Measurements from ENCODE around the gene SLC30A9.

The SLC30A9 gene

GRCh38 chr4:41944089-41944488 lies 46.2 kb upstream of the SLC30A9 start (continued):
- TF ChIP-seq ZNF148 (tag by site-specific recombination; IDR thresholded peaks at IDR 0.05; ENCODE audit: borderline replicate concordance): no peak

- TF ChIP-seq GLI4 (tag by site-specific recombination; IDR thresholded peaks at IDR 0.05) (no peak), ZNF416 (tag by site-specific recombination; IDR thresholded peaks at IDR 0.05) (no peak), ZBTB26 (tag by site-specific recombination; optimal IDR thresholded peaks at IDR 0.05) (no peak), ZNF404 (tag by site-specific recombination; IDR thresholded peaks at IDR 0.05) (no peak), ZNF621 (tag by site-specific recombination; IDR thresholded peaks at IDR 0.05) (no peak), SCRT1 (tag by site-specific recombination; IDR thresholded peaks at IDR 0.05; ENCODE audit: borderline replicate concordance) (no peak), ZNF791 (tag by site-specific recombination; IDR thresholded peaks at IDR 0.05) (no peak), ZNF623 (tag by site-specific recombination; IDR thresholded peaks at IDR 0.05) (no peak), AEBP2 (tag by site-specific recombination; IDR thresholded peaks at IDR 0.05; ENCODE audit: borderline replicate concordance) (no peak), ZNF311 (tag by site-specific recombination; IDR thresholded peaks at IDR 0.05; ENCODE audit: borderline replicate concordance) (no peak), ZNF571 (tag by site-specific recombination; IDR thresholded peaks at IDR 0.05) (no peak), ZNF391 (tag by site-specific recombination; IDR thresholded peaks at IDR 0.05; ENCODE audit: borderline replicate concordance, low read depth) (no peak), ZNF561 (tag by site-specific recombination; IDR thresholded peaks at IDR 0.05; ENCODE audit: borderline replicate concordance) (no peak), ZNF558 (tag by site-specific recombination; IDR thresholded peaks at IDR 0.05) (no peak), ZBTB49 (tag by site-specific recombination; IDR thresholded peaks at IDR 0.05; ENCODE audit: low read depth) (no peak), ZBTB20 (tag by site-specific recombination; IDR thresholded peaks at IDR 0.05) (no peak), TSHZ1 (tag by site-specific recombination; IDR thresholded peaks at IDR 0.05; ENCODE audit: borderline replicate concordance) (no peak)
- H3K27ac ChIP-seq (ENCODE audit: extremely low read depth, low read depth, low read length): no peak overlapping the region
- H3K36me3 ChIP-seq (ENCODE audit: control insufficient read depth in 2 of 2, insufficient read depth in 1 of 2, low read length in 2 of 2): peaks cover 21 to 76% of the 10 kb centered on the region in 2 experiments
- CTCF ChIA-PET: interaction anchor here (0.7 kb wide), 1 partner anchor 356 kb away, joined by 3 read pairs; no protein-coding TSS in a partner anchor
- H3K9me3 ChIP-seq (ENCODE audit: control insufficient read depth, insufficient read depth, low read depth, low read length): no peaks in the 10 kb centered on the region
- H3K4me3 ChIP-seq (ENCODE audit: low read depth, low read length): no peak overlapping the region
- POLR2A ChIA-PET: no interaction called here
- no peaks in the 10 kb centered on the region for H3K4me1 ChIP-seq (ENCODE audit: control insufficient read depth, insufficient read depth, low read length)
These were observed 40.8 kb upstream of the SLC30A9 start for GRCh38 chr4:41949531-41949930.

Data from HEK293 (cell line).